Astrocyte of the cerebellum (primary cell): Measurements from ENCODE around the gene AOPEP.
A peak's percentile ranks its signal among the peaks of the same experiment; 100 is the strongest.

Experiments used
- DNase-seq: peaks from one replicate; pipeline ENCODE4 v3.0.0-alpha.2; 2011; ENCODE audit warnings: low read depth
- H3K4me3 ChIP-seq: 2 replicates; pipeline ENCODE4 v1.5.1; 2011; ENCODE audit warnings: mild to moderate bottlenecking, low read depth, low read length, moderate library complexity
- in situ Hi-C: cut with HindIII; loops from 2 replicates; pipeline ENCODE4 v1.10.0; 2017; ENCODE audit warnings: low sequenced_read_pairs
- TF ChIP-seq, protein P1 (sequence below): IDR thresholded peaks from 2 replicates; pipeline ENCODE4 v1.5.1; 2012; ENCODE audit warnings: low read length, low read depth, moderate library complexity, mild to moderate bottlenecking; ENCODE audit errors: missing control alignments

Gene AOPEP

DNA sequence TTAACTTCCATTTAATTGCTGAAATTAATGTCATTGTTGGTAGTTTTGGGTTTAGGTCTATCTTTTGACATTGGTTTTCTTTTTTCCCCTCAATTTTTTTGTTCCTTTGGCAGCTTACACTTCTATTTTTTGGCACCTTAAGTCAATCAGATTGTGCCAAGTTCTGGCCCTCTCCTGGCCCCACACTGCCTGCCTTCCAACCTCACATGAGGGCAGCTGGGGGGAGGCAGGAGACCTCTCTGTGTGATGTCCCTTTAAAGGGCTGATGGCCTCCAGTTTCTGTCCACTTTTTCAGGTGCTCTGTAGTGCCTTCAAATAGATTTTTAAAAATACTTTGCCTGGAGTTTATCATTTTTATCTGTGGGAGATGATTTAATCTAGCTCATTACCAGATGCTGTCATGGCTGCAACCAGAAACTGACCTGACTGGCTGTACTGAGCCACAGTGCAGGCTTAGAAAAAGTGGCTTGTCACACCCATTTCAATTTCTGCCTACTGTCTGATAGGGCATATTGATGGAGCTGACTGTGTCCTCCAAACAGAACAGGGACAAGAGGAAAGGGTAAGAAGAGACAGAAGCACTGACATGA lies 394.4 kb downstream of the AOPEP start:
- no peak overlapping the region for H3K4me3 ChIP-seq
- in situ Hi-C loops = no loop called here
- TF ChIP-seq, protein P1, sequence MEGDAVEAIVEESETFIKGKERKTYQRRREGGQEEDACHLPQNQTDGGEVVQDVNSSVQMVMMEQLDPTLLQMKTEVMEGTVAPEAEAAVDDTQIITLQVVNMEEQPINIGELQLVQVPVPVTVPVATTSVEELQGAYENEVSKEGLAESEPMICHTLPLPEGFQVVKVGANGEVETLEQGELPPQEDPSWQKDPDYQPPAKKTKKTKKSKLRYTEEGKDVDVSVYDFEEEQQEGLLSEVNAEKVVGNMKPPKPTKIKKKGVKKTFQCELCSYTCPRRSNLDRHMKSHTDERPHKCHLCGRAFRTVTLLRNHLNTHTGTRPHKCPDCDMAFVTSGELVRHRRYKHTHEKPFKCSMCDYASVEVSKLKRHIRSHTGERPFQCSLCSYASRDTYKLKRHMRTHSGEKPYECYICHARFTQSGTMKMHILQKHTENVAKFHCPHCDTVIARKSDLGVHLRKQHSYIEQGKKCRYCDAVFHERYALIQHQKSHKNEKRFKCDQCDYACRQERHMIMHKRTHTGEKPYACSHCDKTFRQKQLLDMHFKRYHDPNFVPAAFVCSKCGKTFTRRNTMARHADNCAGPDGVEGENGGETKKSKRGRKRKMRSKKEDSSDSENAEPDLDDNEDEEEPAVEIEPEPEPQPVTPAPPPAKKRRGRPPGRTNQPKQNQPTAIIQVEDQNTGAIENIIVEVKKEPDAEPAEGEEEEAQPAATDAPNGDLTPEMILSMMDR = no peak
- DNase-seq = no peak

DNA sequence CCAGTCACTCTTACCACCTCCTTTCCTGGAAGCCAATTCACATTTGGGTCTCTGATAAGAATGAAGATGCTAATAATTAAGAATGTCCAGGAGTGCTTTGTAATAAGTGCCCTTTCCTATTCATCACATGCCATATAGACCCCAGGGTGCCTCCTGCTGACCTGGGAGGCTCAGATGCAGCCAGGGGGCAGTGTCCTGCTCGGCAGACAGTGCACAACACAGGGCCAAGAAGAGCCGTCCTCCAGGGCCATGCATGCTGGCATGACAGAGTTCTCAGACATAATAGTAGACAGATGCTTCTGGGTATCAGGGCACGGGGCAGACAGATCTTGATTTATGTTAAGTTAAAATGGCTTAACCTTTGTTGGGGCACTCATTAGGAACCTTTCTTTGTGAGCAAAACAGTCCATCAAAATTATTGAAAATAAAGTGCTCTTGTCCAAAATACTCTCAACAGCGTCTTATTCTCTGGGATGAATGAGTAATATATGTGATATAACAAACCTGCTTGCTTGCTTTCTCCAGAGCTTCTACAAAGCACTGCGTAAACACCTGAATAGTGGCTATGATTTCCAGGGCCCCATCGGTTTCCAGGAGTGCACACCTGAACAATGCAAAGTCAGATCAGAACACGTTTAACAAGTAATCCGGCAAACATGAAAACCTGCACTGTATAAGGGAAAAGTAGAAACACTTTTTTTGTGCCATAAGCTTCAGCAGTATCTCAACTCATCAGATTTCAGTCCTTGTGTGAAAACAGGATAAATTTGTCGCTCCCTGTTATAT lies 398.3 kb downstream of the AOPEP start:
- TF ChIP-seq, protein P1 = no peak
- in situ Hi-C loops = no loop called here
- no peak overlapping the region for H3K4me3 ChIP-seq
- no peak for DNase-seq

DNA sequence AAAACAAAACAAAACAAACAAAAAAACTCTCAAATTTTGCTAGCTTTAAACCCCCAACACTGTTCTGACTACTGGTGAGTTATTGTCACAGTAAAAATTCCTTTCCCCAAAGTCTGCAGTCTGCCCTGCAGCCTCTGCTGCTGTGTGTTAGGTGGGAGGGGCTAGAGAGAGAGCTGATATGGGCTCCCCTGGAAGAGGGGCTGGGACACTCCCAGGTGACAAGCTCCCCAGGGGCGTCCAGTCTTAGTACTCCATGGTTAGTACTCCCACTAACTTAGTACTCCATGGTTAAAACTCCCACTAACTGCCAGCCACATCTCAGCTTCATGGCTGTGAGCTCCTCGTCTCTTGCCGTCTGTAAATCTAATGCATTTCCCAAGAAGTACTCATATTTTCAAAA lies 399.2 kb downstream of the AOPEP start:
- in situ Hi-C loops = no loop called here
- no peak overlapping the region for H3K4me3 ChIP-seq
- no peak for DNase-seq
- TF ChIP-seq, protein P1 = no peak

DNA sequence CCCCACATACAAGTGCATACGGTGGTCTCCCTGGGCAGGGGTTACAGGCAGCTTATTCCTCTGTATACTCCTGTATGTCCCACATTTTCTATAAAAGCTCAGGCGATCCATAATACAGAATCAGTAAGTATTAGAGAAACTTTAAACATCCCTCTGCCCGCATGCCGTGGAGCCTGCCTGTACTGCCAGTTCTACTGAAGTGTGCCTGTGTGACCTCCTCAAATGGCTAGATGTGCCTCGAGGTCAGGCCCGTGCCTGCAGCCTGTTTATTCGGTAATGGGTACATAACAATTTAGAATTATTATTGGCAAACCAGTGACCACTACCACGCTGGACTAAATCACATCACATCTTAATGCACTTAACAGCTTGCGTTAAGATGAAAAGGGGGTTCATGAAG lies 400.2 kb downstream of the AOPEP start:
- no peak overlapping the region for H3K4me3 ChIP-seq
- in situ Hi-C loops = no loop called here
- TF ChIP-seq, protein P1 = no peak
- DNase-seq = no peak

DNA sequence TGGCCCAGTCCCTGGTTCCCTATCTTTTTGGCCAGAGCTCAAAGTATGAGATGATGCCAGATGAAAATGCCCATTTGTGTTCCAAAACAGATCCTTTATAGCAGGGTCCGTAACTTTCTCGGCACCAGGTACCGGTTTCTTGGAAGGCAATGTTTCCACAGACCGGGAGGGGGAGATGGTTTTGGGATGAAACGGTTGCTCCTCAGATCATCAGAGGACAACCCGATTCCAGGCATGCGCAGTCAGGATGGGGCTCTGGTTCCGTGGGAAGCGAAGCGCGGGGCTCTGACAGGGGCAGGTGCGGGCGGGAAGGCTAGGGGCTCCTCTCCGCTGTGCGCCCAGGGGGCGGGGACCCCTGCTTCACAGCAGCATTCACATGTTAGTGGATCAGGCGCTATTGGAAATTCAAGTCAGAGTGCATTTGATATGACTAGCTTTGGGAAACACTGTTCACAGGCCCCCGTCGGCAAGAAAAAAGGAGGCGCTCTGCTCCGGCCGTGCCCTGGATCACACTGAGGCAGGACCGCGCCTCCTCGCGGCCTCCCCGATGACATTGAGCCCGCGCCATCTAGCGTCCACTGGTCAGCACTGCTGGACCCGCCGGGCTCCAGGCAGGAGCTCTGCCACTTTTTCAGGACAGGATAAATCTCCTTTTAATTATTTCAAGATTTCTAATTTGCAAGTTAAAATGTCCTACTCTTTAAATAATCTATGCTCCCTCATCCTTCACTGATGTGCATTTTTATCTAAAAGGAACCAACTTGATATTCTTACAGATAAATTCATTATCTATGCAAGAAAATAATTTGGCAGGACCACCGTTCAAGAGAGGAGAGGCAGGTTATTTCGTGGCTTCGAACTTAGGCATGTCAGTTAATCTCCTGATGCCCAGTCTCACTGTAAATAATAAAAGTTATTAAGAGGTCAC lies 401.0 kb downstream of the AOPEP start:
- DNase-seq = peak; percentile 59
- in situ Hi-C loops = no loop called here
- TF ChIP-seq, protein P1 = peak; percentile 97
- peak overlapping the region; percentile 37 for H3K4me3 ChIP-seq

DNA sequence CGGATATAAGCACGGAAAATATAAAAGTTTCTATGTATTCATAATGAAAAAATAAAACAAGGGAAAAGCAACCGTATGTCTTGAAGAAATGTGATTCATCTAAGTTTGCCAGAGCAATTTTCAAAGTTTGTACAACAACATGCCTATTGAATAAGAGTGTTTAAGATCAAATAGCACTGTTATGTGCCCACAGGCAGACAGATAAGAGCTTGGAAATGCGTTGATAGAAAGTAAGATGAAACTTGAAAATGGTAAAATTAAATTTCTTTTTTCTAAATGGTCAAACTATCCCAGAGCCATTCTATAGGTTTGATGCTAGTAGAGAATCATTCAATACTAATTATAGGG lies 401.7 kb downstream of the AOPEP start:
- DNase-seq = no peak
- TF ChIP-seq, protein P1 = no peak
- in situ Hi-C loops = no loop called here
- H3K4me3 ChIP-seq = no peak overlapping the region
